ENCODE measurements around the gene LACTB. TPM values are rescaled to one million over a fixed set of nuclear protein-coding genes. Genes with fewer than 3 reads are reported as not detected.

Gene LACTB
- total RNA-seq, 1 donor from 2014 or later: 10.9 TPM

GRCh38 chr15:63157891-63158431 is 36.3 kb downstream of the LACTB start:
- H3K27me3 Mint-ChIP-seq: no peaks in the 10 kb centered on the region
- TF ChIP-seq CTCF (conservative IDR thresholded peaks at IDR 0.05): peak; percentile 40
- H3K4me1 Mint-ChIP-seq (ENCODE audit: unreplicated experiment): peaks cover 5% of the 10 kb centered on the region
- peaks cover 16% of the 10 kb centered on the region for H3K36me3 Mint-ChIP-seq
- no peaks in the 10 kb centered on the region for H3K9me3 Mint-ChIP-seq
- peak overlapping the region; percentile 94 for H3K4me3 Mint-ChIP-seq
- H3K27ac Mint-ChIP-seq: peak overlapping the region; percentile 100
- DNase-seq (ENCODE audit: extremely low spot score, unreplicated experiment): no peak

GRCh38 chr15:63160638-63161037 is 39.0 kb downstream of the LACTB start:
- DNase-seq (ENCODE audit: extremely low spot score, unreplicated experiment): no peak
- Mint-ChIP-seq H3K36me3 (peaks cover 10% of the 10 kb centered on the region), H3K9me3 (no peaks in the 10 kb centered on the region), H3K27ac (no peak overlapping the region), H3K4me1 (ENCODE audit: unreplicated experiment) (peaks cover 13% of the 10 kb centered on the region), H3K27me3 (no peaks in the 10 kb centered on the region), H3K4me3 (peak overlapping the region; percentile 26)
- TF ChIP-seq CTCF (conservative IDR thresholded peaks at IDR 0.05): no peak

- Mint-ChIP-seq H3K4me3 (no peak overlapping the region), H3K27ac (no peak overlapping the region), H3K36me3 (peaks cover 4% of the 10 kb centered on the region), H3K9me3 (peaks cover 5% of the 10 kb centered on the region), H3K27me3 (no peaks in the 10 kb centered on the region), H3K4me1 (ENCODE audit: unreplicated experiment) (peaks cover 7% of the 10 kb centered on the region)
- no peak for DNase-seq (ENCODE audit: extremely low spot score, unreplicated experiment)
- no peak for TF ChIP-seq CTCF (conservative IDR thresholded peaks at IDR 0.05)
Measured at GRCh38 chr15:63163217-63163616, 41.6 kb downstream of the LACTB start.

- Mint-ChIP-seq H3K36me3 (no peaks in the 10 kb centered on the region), H3K27ac (no peak overlapping the region), H3K4me3 (no peak overlapping the region), H3K9me3 (peaks cover 5% of the 10 kb centered on the region), H3K27me3 (no peaks in the 10 kb centered on the region), H3K4me1 (ENCODE audit: unreplicated experiment) (peaks cover 7% of the 10 kb centered on the region)
- no peak for DNase-seq (ENCODE audit: extremely low spot score, unreplicated experiment)
- no peak for TF ChIP-seq CTCF (conservative IDR thresholded peaks at IDR 0.05)
Measured at GRCh38 chr15:63165166-63165859, 43.7 kb downstream of the LACTB start.

GRCh38 chr15:63166219-63166618 is 44.6 kb downstream of the LACTB start:
- no peak overlapping the region for H3K27ac Mint-ChIP-seq
- peaks cover 5% of the 10 kb centered on the region for H3K9me3 Mint-ChIP-seq
- H3K27me3 Mint-ChIP-seq: no peaks in the 10 kb centered on the region
- no peak overlapping the region for H3K4me3 Mint-ChIP-seq
- peaks cover 7% of the 10 kb centered on the region for H3K4me1 Mint-ChIP-seq (ENCODE audit: unreplicated experiment)
- TF ChIP-seq CTCF (conservative IDR thresholded peaks at IDR 0.05): no peak
- H3K36me3 Mint-ChIP-seq: no peaks in the 10 kb centered on the region
- no peak for DNase-seq (ENCODE audit: extremely low spot score, unreplicated experiment)

All from type B pancreatic cell (in vitro differentiated cells).